ENCODE measurements around the gene ADORA2A. TPM values are rescaled to one million over a fixed set of nuclear protein-coding genes. Genes with fewer than 3 reads are reported as not detected.

ADORA2A gene
- total and polyA plus RNA-seq, 2 of the 13 experiments (the other 11 are each of a cell fraction or from before 2014, with no cell fraction given), result 3.3 to 5.0 TPM

- 25% methylated on average over 8 of the region's 9 CpGs for WGBS (ENCODE audit: low lambda C conversion rate)
- peak; percentile 47 for DNase-seq (ENCODE audit: low spot score)
- Histone ChIP-seq H2AFZ (ENCODE audit: low read length) (no peak overlapping the region), H3K4me2 (ENCODE audit: low read depth, low read length) (peak overlapping the region; percentile 61), H3K79me2 (ENCODE audit: insufficient read depth, low read length) (no peaks in the 10 kb centered on the region), H3K27ac (ENCODE audit: extremely low read length, insufficient read depth, low read length) (no peak overlapping the region), H3K4me3 (replicated peaks in 1 of 3; ENCODE audit: insufficient read depth in 1 of 3, low read depth in 2 of 3, low read length in 3 of 3) (no peak overlapping the region), H3K27me3 (ENCODE audit: control insufficient read depth in 1 of 2, insufficient read depth in 2 of 2, low read length in 2 of 2) (no peaks in the 10 kb centered on the region), H3K9ac (ENCODE audit: insufficient read depth, low read depth, low read length) (no peak overlapping the region), H3K4me1 (ENCODE audit: insufficient read depth, low read length) (peaks cover 43% of the 10 kb centered on the region), H3K9me3 (ENCODE audit: low read length) (no peaks in the 10 kb centered on the region), H3K36me3 (replicated peaks in 1 of 2; ENCODE audit: control insufficient read depth in 1 of 2, insufficient read depth in 2 of 2, low read length in 2 of 2) (no peaks in the 10 kb centered on the region), H4K20me1 (ENCODE audit: insufficient read depth, low read length) (no peaks in the 10 kb centered on the region)
- in situ Hi-C loops (cut with HindIII; ENCODE audit: extremely low pct_ligation_motif_present, low pct_unique_long_range_greater_than_20kb) (no loop called here), intact Hi-C loops (cut with micrococcal nuclease; ENCODE audit: unreplicated experiment) (no loop called here)
- ATAC-seq, result peak; percentile 89
- BruUV-seq (replicated peaks), result no TSS peak
- FAIRE-seq, result peak; percentile 55
- POLR2A ChIA-PET, result interaction anchor here (1.2 to 1.9 kb wide), 2 partner anchors 41 to 50 kb away, joined by 3 to 7 read pairs; no protein-coding TSS in a partner anchor
- CTCF ChIA-PET (ENCODE audit: low intra/inter-chr PET ratio, low total read pairs), result no interaction called here
- TF ChIP-seq CREM (IDR thresholded peaks at IDR 0.05), result no peak
- no peak for TF ChIP-seq CREM (CRISPR knock-in tag; IDR thresholded peaks at IDR 0.05)
- TF ChIP-seq ZNF510 (CRISPR knock-in tag; IDR thresholded peaks at IDR 0.05; ENCODE audit: low read depth), result no peak
- TF ChIP-seq RFX1 (IDR thresholded peaks at IDR 0.05), result no peak
- no peak for TF ChIP-seq PHF20 (CRISPR knock-in tag; IDR thresholded peaks at IDR 0.05)
- TF ChIP-seq FOXA3 (CRISPR knock-in tag; IDR thresholded peaks at IDR 0.05), result 0 out of 2 replicates have a peak, but pooled peaks have one; percentile 22
- no peak for TF ChIP-seq ZNF556 (CRISPR knock-in tag; IDR thresholded peaks at IDR 0.05; ENCODE audit: borderline replicate concordance)
- no peak for TF ChIP-seq HMG20A (CRISPR knock-in tag; IDR thresholded peaks at IDR 0.05; ENCODE audit: borderline replicate concordance)
- TF ChIP-seq ZNF652 (CRISPR knock-in tag; IDR thresholded peaks at IDR 0.05; ENCODE audit: borderline replicate concordance, low read depth), result no peak
- no peak for TF ChIP-seq BHLHE40 (IDR thresholded peaks at IDR 0.05; ENCODE audit: low read length)
- 0 out of 2 replicates have a peak, but pooled peaks have one; percentile 15 for TF ChIP-seq SP5 (CRISPR knock-in tag; IDR thresholded peaks at IDR 0.05; ENCODE audit: borderline replicate concordance, low read depth)
- TF ChIP-seq U2AF2 (IDR thresholded peaks at IDR 0.05; ENCODE audit: low read depth, low read length), result no peak
- no peak for TF ChIP-seq RELA (CRISPR knock-in tag; IDR thresholded peaks at IDR 0.05)
- no peak for TF ChIP-seq GTF3A (CRISPR knock-in tag; conservative IDR thresholded peaks at IDR 0.05)
- no peak for TF ChIP-seq PAWR (CRISPR knock-in tag; IDR thresholded peaks at IDR 0.05; ENCODE audit: borderline replicate concordance)
- TF ChIP-seq DNMT3B (CRISPR knock-in tag; conservative IDR thresholded peaks at IDR 0.05), result no peak
- TF ChIP-seq ZNF678 (CRISPR knock-in tag; IDR thresholded peaks at IDR 0.05), result no peak
- TF ChIP-seq ZNF614 (CRISPR knock-in tag; IDR thresholded peaks at IDR 0.05; ENCODE audit: borderline replicate concordance), result 0 out of 2 replicates have a peak, but pooled peaks have one; percentile 28
- no peak for TF ChIP-seq BRD4 (CRISPR knock-in tag; IDR thresholded peaks at IDR 0.05)
- TF ChIP-seq, protein P1, sequence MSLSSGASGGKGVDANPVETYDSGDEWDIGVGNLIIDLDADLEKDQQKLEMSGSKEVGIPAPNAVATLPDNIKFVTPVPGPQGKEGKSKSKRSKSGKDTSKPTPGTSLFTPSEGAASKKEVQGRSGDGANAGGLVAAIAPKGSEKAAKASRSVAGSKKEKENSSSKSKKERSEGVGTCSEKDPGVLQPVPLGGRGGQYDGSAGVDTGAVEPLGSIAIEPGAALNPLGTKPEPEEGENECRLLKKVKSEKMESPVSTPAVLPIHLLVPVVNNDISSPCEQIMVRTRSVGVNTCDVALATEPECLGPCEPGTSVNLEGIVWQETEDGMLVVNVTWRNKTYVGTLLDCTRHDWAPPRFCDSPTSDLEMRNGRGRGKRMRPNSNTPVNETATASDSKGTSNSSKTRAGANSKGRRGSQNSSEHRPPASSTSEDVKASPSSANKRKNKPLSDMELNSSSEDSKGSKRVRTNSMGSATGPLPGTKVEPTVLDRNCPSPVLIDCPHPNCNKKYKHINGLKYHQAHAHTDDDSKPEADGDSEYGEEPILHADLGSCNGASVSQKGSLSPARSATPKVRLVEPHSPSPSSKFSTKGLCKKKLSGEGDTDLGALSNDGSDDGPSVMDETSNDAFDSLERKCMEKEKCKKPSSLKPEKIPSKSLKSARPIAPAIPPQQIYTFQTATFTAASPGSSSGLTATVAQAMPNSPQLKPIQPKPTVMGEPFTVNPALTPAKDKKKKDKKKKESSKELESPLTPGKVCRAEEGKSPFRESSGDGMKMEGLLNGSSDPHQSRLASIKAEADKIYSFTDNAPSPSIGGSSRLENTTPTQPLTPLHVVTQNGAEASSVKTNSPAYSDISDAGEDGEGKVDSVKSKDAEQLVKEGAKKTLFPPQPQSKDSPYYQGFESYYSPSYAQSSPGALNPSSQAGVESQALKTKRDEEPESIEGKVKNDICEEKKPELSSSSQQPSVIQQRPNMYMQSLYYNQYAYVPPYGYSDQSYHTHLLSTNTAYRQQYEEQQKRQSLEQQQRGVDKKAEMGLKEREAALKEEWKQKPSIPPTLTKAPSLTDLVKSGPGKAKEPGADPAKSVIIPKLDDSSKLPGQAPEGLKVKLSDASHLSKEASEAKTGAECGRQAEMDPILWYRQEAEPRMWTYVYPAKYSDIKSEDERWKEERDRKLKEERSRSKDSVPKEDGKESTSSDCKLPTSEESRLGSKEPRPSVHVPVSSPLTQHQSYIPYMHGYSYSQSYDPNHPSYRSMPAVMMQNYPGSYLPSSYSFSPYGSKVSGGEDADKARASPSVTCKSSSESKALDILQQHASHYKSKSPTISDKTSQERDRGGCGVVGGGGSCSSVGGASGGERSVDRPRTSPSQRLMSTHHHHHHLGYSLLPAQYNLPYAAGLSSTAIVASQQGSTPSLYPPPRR (CRISPR knock-in tag; IDR thresholded peaks at IDR 0.05; ENCODE audit: borderline replicate concordance), result no peak
- no peak for TF ChIP-seq ZNF382 (CRISPR knock-in tag; IDR thresholded peaks at IDR 0.05; ENCODE audit: borderline replicate concordance)
- TF ChIP-seq MTF2 (CRISPR knock-in tag; IDR thresholded peaks at IDR 0.05; ENCODE audit: borderline replicate concordance), result no peak
- TF ChIP-seq ZNF549 (CRISPR knock-in tag; IDR thresholded peaks at IDR 0.05), result no peak
- 0 out of 2 replicates have a peak, but pooled peaks have one; percentile 31 for TF ChIP-seq NR2F6 (IDR thresholded peaks at IDR 0.05)
- TF ChIP-seq NR2F6 (CRISPR knock-in tag; IDR thresholded peaks at IDR 0.05), result peak; percentile 61
Observed at GRCh38 chr22:24455751-24456426, 28.5 kb downstream of the ADORA2A start.

Data from HepG2 (cell line).